GM12878 (cell line): Measurements from ENCODE around the gene ATP2B1. TPM values are rescaled to one million over a fixed set of nuclear protein-coding genes. Genes with fewer than 3 reads are reported as not detected.

Experiments used
- CBX3 ChIP-seq: fragments of 200-600 bp; sonication (generic); IDR thresholded peaks from 2 replicates; pipeline ENCODE4 v1.6.1; 2016; ENCODE audit warnings: low read depth, borderline replicate concordance
- CHD1 ChIP-seq: IDR thresholded peaks from 2 replicates; pipeline ENCODE4 v1.6.1; 2012; ENCODE audit warnings: low read depth, low read length, improper control_type of control experiment
- CREM ChIP-seq: IDR thresholded peaks from 2 replicates; pipeline ENCODE4 v1.6.1; 2014; ENCODE audit warnings: antibody characterized with exemption, low read depth
- E2F4 ChIP-seq: IDR thresholded peaks from 2 replicates; pipeline ENCODE4 v1.6.1; 2012; ENCODE audit warnings: low read depth, low read length, improper control_type of control experiment
- ELK1 ChIP-seq: IDR thresholded peaks from 2 replicates; pipeline ENCODE4 v1.6.1; 2012; ENCODE audit warnings: low read depth, low read length, improper control_type of control experiment
- ESRRA ChIP-seq: IDR thresholded peaks from 2 replicates; pipeline ENCODE4 v1.6.1; 2012; ENCODE audit warnings: mild to moderate bottlenecking, low read length, improper control_type of control experiment
- EZH2 ChIP-seq: IDR thresholded peaks from 2 replicates; pipeline ENCODE4 v1.6.1; 2012; ENCODE audit warnings: low read depth, mild to moderate bottlenecking, control low read depth, inconsistent platforms, low read length, borderline replicate concordance; ENCODE audit not compliant: control insufficient read depth
- FOXK2 ChIP-seq: fragments of 450-650 bp; IDR thresholded peaks from 2 replicates; pipeline ENCODE4 v1.6.1; 2017; ENCODE audit warnings: mild to moderate bottlenecking, moderate library complexity
- FOXM1 ChIP-seq: IDR thresholded peaks from 2 replicates; pipeline ENCODE4 v1.6.1; 2012; ENCODE audit warnings: low read depth, mild to moderate bottlenecking, inconsistent platforms, low read length, moderate library complexity
- IRF3 ChIP-seq: fragments of 450-650 bp; IDR thresholded peaks from 2 replicates; pipeline ENCODE4 v1.6.1; 2014; ENCODE audit warnings: mild to moderate bottlenecking
- PAX5 ChIP-seq: IDR thresholded peaks from 2 replicates; pipeline ENCODE4 v1.6.1; 2011; ENCODE audit warnings: low read depth, low read length, borderline replicate concordance
- PBX3 ChIP-seq: IDR thresholded peaks from 2 replicates; pipeline ENCODE4 v1.6.1; 2011; ENCODE audit warnings: mild to moderate bottlenecking, low read depth, low read length, moderate library complexity; ENCODE audit not compliant: insufficient replicate concordance
- RAD21 ChIP-seq: IDR thresholded peaks from 2 replicates; pipeline ENCODE4 v1.6.1; 2011; ENCODE audit warnings: mild to moderate bottlenecking, low read depth, low read length, moderate library complexity; ENCODE audit not compliant: insufficient read depth
- RB1 ChIP-seq: fragments of 450-650 bp; formaldehyde crosslinking; IDR thresholded peaks from 2 replicates; pipeline ENCODE4 v1.6.1; 2017; ENCODE audit warnings: mild to moderate bottlenecking, borderline replicate concordance
- REST ChIP-seq: IDR thresholded peaks from 2 replicates; pipeline ENCODE4 v1.6.1; 2012; ENCODE audit warnings: mild to moderate bottlenecking, low read depth, low read length
- SKIL ChIP-seq: fragments of 450-650 bp; IDR thresholded peaks from 2 replicates; pipeline ENCODE4 v1.6.1; 2017; ENCODE audit warnings: mild to moderate bottlenecking, low read depth, inconsistent platforms; ENCODE audit not compliant: poor library complexity, severe bottlenecking
- SUZ12 ChIP-seq: fragments of 200-600 bp; sonication (generic); IDR thresholded peaks from one replicate; pipeline ENCODE4 v1.6.1; 2018; ENCODE audit warnings: antibody characterized with exemption, mild to moderate bottlenecking; ENCODE audit not compliant: unreplicated experiment
- ZNF274 ChIP-seq: IDR thresholded peaks from one replicate; pipeline ENCODE4 v1.8.0; 2011; ENCODE audit not compliant: insufficient read length, insufficient read depth
- polyA plus RNA-seq, 11 experiments: library from polyadenylated mRNA; depleted of rRNA in 4 of 11; unstranded in 6 of 11; stranded (reverse) in 5 of 11; fragments of >200 nt; fragmentation: Nextera tagmentation in 4 of 11; fragmentation: Illumina TruSeq in 1 of 11; extraction: Ambion mirVana in 4 of 11; extraction: Trizol in 1 of 11; gene quantifications; 1 replicate in 1 of 11; 2 replicates in 10 of 11; pipeline versions ENCODE4 v1.2.1 to v1.2.3, GENCODE V29; 2011 to 2016; ENCODE audit warnings: inconsistent platforms in 2 of 11, missing spikeins in 2 of 11, low read depth in 1 of 11
- total RNA-seq, 4 experiments: library from RNA; depleted of rRNA in 3 of 4; stranded (reverse); fragments of >200 nt in 3 of 4; fragmentation: Illumina TruSeq in 1 of 4; extraction: Trizol in 1 of 4; gene quantifications; 2 replicates each; pipeline versions ENCODE4 v1.2.1 to v1.2.3, GENCODE V29; 2013 to 2021

The ATP2B1 gene
- total and polyA plus RNA-seq, 10 of the 15 experiments (the other 5 are each of a cell fraction or from before 2014, with no cell fraction given), result 15.9 to 67.8 (median 48.5) TPM

- TF ChIP-seq CBX3 (no peak), CHD1 (no peak), FOXK2 (no peak), EZH2 (no peak), E2F4 (peak; percentile 52; the same call in 1 of the 2 replicates), PBX3 (peak; percentile 59), ELK1 (no peak), SKIL (no peak), CREM (peak; percentile 97; the same call in 1 of the 2 replicates), ZNF274 (no peak), IRF3 (no peak; the same call in 1 of the 2 replicates), FOXM1 (no peak), ESRRA (no peak), RB1 (peak; percentile 69; the same call in 1 of the 2 replicates), REST (no peak), RAD21 (0 out of 2 replicates have a peak, but pooled peaks have one; percentile 0), SUZ12 (no peak), PAX5 (peak; percentile 94)
Measured at GRCh38 chr12:89709157-89709994, 738 bp upstream of the ATP2B1 start (continued).
